HUES48 (cell line): ENCODE results near the gene SRGAP3.

Experiments used
- H3K27ac ChIP-seq: one replicate; pipeline ENCODE4 v1.7.0; 2013; ENCODE audit warnings: low read depth, low read length, inconsistent platforms
- H3K27me3 ChIP-seq: 2 replicates; pipeline ENCODE4 v1.6.1; 2013; ENCODE audit warnings: mild to moderate bottlenecking, low read length; ENCODE audit not compliant: control insufficient read depth, insufficient read depth
- H3K36me3 ChIP-seq: 2 replicates; pipeline ENCODE4 v1.6.1; 2013; ENCODE audit warnings: low read length; ENCODE audit not compliant: control insufficient read depth, insufficient read depth
- H3K4me1 ChIP-seq: 2 replicates; pipeline ENCODE4 v1.6.1; 2013; ENCODE audit warnings: mild to moderate bottlenecking, low read length; ENCODE audit not compliant: control insufficient read depth, insufficient read depth
- H3K4me3 ChIP-seq: 2 replicates; pipeline ENCODE4 v1.5.1; 2013; ENCODE audit warnings: mild to moderate bottlenecking, low read depth, low read length
- H3K9ac ChIP-seq: 2 replicates; pipeline ENCODE4 v1.6.1; 2013; ENCODE audit warnings: mild to moderate bottlenecking, low read depth, low read length, moderate library complexity
- H3K9me3 ChIP-seq: 2 replicates; pipeline ENCODE4 v1.6.1; 2013; ENCODE audit warnings: low read length; ENCODE audit not compliant: control insufficient read depth, insufficient read depth

The SRGAP3 gene

DNA sequence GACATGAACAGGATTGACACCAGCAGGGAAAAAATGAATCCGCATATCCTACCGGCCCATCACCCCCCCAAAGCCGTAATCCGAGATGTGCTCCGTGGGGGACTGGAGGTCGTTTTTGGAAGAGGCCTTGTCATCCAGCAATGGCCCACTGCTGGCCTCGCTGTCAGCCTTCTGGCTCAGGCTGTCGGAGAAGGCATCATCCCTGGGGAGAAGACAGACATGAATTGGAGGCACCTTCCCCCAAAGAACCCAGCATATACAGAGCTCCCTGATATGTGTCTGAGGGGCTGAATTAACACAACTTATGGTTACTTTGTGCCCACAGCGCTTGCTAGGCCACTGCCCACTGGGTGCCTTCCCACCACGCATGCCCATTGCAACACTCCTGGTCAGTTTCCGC, 256.6 kb downstream of the SRGAP3 start:
- 0 out of 2 replicates have a peak, but pooled peaks cover 8% of the 10 kb centered on the region for H3K4me1 ChIP-seq

GRCh38 chr3:8992199-8992598, 257.2 kb downstream of the SRGAP3 start:
- no peaks in the 10 kb centered on the region for H3K36me3 ChIP-seq
- no peak overlapping the region for H3K4me3 ChIP-seq
- no peak overlapping the region for H3K27ac ChIP-seq
- no peak overlapping the region for H3K9ac ChIP-seq
- no peaks in the 10 kb centered on the region for H3K27me3 ChIP-seq
- H3K4me1 ChIP-seq = 0 out of 2 replicates have a peak, but pooled peaks cover 8% of the 10 kb centered on the region
- no peaks in the 10 kb centered on the region for H3K9me3 ChIP-seq

More for the DNA sequence above, 256.6 kb downstream of the SRGAP3 start:
- H3K27me3 ChIP-seq = no peaks in the 10 kb centered on the region
- H3K9me3 ChIP-seq = no peaks in the 10 kb centered on the region
- H3K27ac ChIP-seq = no peak overlapping the region
- no peaks in the 10 kb centered on the region for H3K36me3 ChIP-seq
- no peak overlapping the region for H3K9ac ChIP-seq
- no peak overlapping the region for H3K4me3 ChIP-seq

- Histone ChIP-seq H3K27ac (no peak overlapping the region), H3K4me1 (0 out of 2 replicates have a peak, but pooled peaks cover 8% of the 10 kb centered on the region), H3K9me3 (no peaks in the 10 kb centered on the region)
Measured at GRCh38 chr3:8990266-8991215, 258.9 kb downstream of the SRGAP3 start.

DNA sequence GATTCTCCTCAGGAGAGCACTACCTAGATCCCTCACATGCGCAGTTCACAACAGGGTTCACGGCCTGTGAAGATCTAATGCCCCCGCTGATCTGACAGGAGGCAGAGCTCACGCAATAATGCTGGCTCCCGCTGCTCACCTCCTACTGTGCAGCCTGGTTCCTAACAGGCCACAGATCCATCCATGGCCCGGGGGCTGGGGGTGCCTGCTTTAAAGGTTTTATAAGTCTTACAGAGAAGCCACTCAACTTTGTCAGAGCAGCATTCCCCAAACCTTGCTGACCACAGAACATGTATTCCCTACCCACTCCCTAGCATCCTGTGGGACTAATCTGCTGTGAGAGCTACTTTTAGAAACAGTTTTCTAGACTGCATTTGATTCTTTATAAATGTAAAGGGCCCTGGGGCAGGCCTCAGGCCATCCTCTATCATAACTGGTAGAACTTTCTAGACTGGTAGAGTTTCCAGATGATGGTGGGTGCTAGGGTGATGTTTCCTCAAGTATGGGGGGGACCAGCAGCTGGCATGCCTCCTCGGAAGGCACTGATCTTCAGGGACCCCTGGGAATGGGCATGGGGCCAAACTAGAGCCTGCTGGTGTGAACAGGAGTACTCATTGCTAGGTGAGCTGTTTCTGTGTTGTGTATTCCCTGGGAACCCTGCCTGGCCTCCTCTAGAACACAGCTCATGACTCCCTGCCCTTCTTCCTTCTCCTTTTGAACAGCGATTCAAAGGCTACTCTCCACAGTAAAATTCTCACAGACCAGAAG, 260.5 kb downstream of the SRGAP3 start:
- H3K4me3 ChIP-seq = no peak overlapping the region
- no peaks in the 10 kb centered on the region for H3K27me3 ChIP-seq
- H3K9me3 ChIP-seq = no peaks in the 10 kb centered on the region
- no peak overlapping the region for H3K9ac ChIP-seq
- 0 out of 2 replicates have a peak, but pooled peaks cover 8% of the 10 kb centered on the region for H3K4me1 ChIP-seq
- H3K27ac ChIP-seq = no peak overlapping the region
- no peaks in the 10 kb centered on the region for H3K36me3 ChIP-seq

More at GRCh38 chr3:8990266-8991215, 258.9 kb downstream of the SRGAP3 start:
- H3K27me3 ChIP-seq = no peaks in the 10 kb centered on the region
- H3K36me3 ChIP-seq = no peaks in the 10 kb centered on the region
- H3K4me3 ChIP-seq = no peak overlapping the region
- H3K9ac ChIP-seq = no peak overlapping the region

GRCh38 chr3:8988384-8988655, 261.1 kb downstream of the SRGAP3 start:
- Histone ChIP-seq H3K4me3 (no peak overlapping the region), H3K36me3 (no peaks in the 10 kb centered on the region), H3K9me3 (no peaks in the 10 kb centered on the region), H3K27ac (no peak overlapping the region), H3K9ac (no peak overlapping the region), H3K27me3 (no peaks in the 10 kb centered on the region), H3K4me1 (0 out of 2 replicates have a peak, but pooled peaks cover 8% of the 10 kb centered on the region)

DNA sequence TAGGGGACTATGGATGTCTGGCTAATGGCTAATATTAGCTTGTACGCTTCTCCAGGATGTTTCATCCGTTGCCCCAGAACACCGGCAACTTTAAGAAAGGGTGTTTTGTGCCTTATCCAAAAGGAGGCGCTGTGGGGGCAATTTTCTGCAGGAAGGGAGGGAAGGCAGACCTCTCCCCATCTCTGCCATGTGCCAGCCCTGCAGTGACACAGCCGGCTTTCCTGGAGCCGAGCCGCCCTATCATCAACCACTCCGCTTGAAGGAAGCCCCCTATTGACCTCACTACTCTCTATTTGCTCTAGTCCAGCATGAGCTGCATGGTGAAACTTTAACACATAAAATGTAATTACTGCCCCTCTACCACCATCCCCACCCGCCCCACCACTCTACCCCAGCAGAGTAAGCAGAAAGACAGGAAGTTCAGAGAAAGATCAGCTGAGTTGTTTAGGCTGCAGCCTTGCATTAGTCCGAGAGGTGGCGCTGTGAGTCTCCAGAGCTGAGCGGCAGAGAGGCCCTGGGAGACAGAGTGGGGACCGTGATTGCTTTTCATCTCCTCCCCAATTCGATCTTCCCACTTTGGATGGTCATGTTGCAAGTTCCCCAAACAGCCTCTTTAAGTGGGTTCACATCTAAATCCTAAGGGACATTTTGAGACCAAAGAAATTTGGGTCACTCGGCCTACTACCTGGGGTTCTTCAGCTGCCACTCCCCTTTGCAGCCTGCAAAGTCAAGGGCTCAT, 261.6 kb downstream of the SRGAP3 start:
- Histone ChIP-seq H3K27me3 (no peaks in the 10 kb centered on the region), H3K36me3 (no peaks in the 10 kb centered on the region), H3K4me1 (0 out of 2 replicates have a peak, but pooled peaks cover 8% of the 10 kb centered on the region), H3K9ac (no peak overlapping the region), H3K27ac (no peak overlapping the region), H3K9me3 (no peaks in the 10 kb centered on the region), H3K4me3 (peak overlapping the region; percentile 40; the same call in 1 of the 2 replicates)

GRCh38 chr3:8987226-8987625, 262.2 kb downstream of the SRGAP3 start:
- no peaks in the 10 kb centered on the region for H3K36me3 ChIP-seq
- H3K4me1 ChIP-seq = 0 out of 2 replicates have a peak, but pooled peaks cover 8% of the 10 kb centered on the region
- H3K27me3 ChIP-seq = no peaks in the 10 kb centered on the region
- no peak overlapping the region for H3K9ac ChIP-seq
- H3K4me3 ChIP-seq = no peak overlapping the region
- no peaks in the 10 kb centered on the region for H3K9me3 ChIP-seq
- no peak overlapping the region for H3K27ac ChIP-seq

- no peak overlapping the region for H3K4me3 ChIP-seq
- H3K4me1 ChIP-seq = 0 out of 2 replicates have a peak, but pooled peaks cover 8% of the 10 kb centered on the region
Measured at GRCh38 chr3:8986741-8987140, 262.7 kb downstream of the SRGAP3 start.

DNA sequence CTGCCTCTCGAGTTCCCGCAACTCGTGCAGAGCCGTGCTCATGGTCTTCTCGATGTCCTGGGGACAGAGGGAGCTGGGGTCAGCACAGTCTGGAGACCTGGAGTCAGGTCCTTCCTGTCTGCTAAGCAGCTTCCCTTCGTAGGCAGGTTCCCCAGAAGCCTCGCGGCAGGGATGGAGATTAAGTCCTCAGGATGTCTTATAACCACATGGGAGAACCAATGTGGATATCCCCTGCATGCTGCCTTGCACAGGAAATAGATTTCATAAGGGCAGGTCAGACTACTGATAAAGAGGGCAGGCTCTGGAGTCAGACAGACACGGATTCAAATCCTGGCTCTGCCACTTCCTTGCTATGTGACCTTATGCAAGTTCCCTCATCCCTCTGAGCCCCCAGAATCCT, 263.6 kb downstream of the SRGAP3 start:
- H3K36me3 ChIP-seq = no peaks in the 10 kb centered on the region
- no peak overlapping the region for H3K9ac ChIP-seq
- H3K27me3 ChIP-seq = no peaks in the 10 kb centered on the region
- H3K4me3 ChIP-seq = no peak overlapping the region
- H3K9me3 ChIP-seq = no peaks in the 10 kb centered on the region
- no peak overlapping the region for H3K27ac ChIP-seq
- 0 out of 2 replicates have a peak, but pooled peaks cover 8% of the 10 kb centered on the region for H3K4me1 ChIP-seq

More at GRCh38 chr3:8986741-8987140, 262.7 kb downstream of the SRGAP3 start:
- H3K27ac ChIP-seq = no peak overlapping the region
- H3K9ac ChIP-seq = no peak overlapping the region
- H3K27me3 ChIP-seq = no peaks in the 10 kb centered on the region
- H3K36me3 ChIP-seq = no peaks in the 10 kb centered on the region
- H3K9me3 ChIP-seq = no peaks in the 10 kb centered on the region

DNA sequence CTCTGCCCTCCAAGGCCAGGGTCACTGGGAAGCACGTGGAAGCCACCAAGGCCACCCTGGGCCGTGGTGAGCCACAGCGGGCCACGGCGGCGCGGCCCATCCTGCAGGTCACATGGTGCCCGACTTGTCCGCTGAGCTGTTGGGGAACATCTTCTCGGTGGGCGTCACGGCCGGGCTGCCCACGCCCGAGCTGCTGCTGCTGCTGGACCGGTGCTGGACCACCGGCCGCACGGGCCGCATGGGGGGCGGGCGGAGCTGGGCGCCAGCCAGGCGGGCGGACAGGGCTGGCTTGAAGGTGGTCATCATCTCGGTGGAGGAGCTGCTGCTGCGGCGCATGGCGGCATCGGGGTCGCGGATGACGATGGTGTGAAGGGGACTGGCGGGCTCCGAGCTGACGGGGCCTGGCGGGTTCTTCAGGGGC, 264.0 kb downstream of the SRGAP3 start:
- H3K4me3 ChIP-seq = no peak overlapping the region
- H3K27ac ChIP-seq = no peak overlapping the region
- no peaks in the 10 kb centered on the region for H3K9me3 ChIP-seq
- no peaks in the 10 kb centered on the region for H3K36me3 ChIP-seq
- 0 out of 2 replicates have a peak, but pooled peaks cover 8% of the 10 kb centered on the region for H3K4me1 ChIP-seq
- no peak overlapping the region for H3K9ac ChIP-seq
- H3K27me3 ChIP-seq = no peaks in the 10 kb centered on the region
